Measurements from ENCODE around the gene GAS2L1.

GAS2L1 gene

GRCh38 chr22:29311464-29312217 is 5.2 kb downstream of the GAS2L1 start:
- no peak for DNase-seq (ENCODE audit: low spot score)
- POLR2A ChIA-PET (ENCODE audit: low non-redundant PET): no interaction called here
- CTCF ChIA-PET: interaction anchor here (0.6 kb wide), 1 partner anchor 10 kb away, joined by 3 read pairs; no protein-coding TSS in a partner anchor
- TF ChIP-seq CTCF (conservative IDR thresholded peaks at IDR 0.05; ENCODE audit: low read depth): no peak
- peak overlapping the region; percentile 94 for H3K27ac ChIP-seq

GRCh38 chr22:29312218-29313125 is 6.0 kb downstream of the GAS2L1 start:
- DNase-seq (ENCODE audit: low spot score): no peak
- TF ChIP-seq CTCF (conservative IDR thresholded peaks at IDR 0.05; ENCODE audit: low read depth): no peak
- POLR2A ChIA-PET (ENCODE audit: low non-redundant PET): no interaction called here

DNA sequence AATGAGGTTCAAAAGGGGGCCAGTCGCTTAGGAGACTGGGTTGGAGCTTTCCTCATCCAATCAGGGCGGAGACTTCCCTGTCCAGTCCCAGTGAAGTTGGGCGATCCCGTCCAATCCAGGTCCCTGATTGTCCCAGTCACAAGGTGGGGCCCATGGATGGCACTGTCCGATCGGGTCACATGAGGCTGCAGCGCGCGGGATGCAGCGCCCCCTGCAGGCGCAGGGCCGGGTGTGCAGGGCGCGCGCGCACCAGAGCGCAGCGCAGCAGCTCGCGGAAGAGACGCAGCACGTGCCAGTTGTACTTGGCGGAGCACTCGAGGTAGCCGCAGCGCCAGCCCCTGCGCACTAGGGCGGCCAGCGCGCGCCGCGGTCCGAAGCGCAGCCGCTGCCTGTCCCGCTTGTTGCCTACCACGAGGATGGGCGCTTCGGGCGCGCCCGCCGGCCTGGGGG is 6.7 kb downstream of the GAS2L1 start:
- no peak overlapping the region for H3K27ac ChIP-seq
- CTCF ChIA-PET: interaction anchor here (0.6 kb wide), 1 partner anchor 9 kb away, joined by 5 read pairs; no protein-coding TSS in a partner anchor
- DNase-seq (ENCODE audit: low spot score): no peak
- POLR2A ChIA-PET (ENCODE audit: low non-redundant PET): no interaction called here
- TF ChIP-seq CTCF (conservative IDR thresholded peaks at IDR 0.05; ENCODE audit: low read depth): peak; percentile 48

More at GRCh38 chr22:29312218-29313125, 6.0 kb downstream of the GAS2L1 start:
- peak overlapping the region; percentile 94; the same call in 1 of the 2 replicates for H3K27ac ChIP-seq
- CTCF ChIA-PET: interaction anchor here (0.5 to 0.6 kb wide), 3 partner anchors 10 to 1199 kb away, joined by 3 to 7 read pairs (median 5); no protein-coding TSS in a partner anchor

DNA sequence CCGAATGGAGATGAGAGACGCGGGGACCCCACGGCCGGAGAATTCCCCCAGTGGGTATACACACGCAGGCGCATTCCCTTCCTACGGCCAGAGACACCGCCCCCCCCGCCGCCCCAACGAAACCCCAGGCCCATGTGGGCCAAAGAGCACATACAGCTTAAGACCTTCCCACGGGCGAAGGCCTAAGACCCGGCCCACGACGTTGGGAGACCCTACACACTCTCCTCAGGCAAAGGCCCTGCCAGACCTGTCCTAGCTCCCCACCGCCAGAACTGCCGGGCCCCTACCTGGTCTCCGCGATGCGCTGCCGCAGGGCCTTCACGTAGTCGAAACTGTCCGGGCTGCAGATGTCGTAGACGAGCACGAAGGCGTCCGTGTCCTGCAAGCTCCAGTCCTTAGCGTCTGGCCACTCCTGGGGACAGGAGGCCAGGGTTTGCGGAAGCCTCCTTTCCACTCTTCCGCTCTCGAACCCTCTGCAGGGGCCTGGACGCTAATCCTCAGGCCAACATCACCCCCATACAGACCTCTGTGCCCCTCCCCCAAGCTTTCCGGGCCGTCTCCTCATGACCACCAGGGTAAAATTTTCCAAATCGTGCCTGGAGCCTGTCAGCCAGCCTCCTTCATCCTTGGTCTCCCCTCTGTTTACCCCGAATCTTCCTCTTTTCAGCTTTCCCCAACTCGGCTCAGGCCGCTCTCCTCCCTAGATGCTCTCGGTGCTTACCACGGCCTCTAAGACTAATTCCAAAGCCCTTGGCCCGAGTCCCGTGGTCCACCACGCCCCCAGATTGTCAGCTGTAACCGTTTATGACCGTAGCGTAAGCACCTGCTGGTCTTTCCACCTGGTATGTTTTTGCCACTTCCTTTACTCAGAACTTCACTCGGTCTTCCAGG is 7.4 kb downstream of the GAS2L1 start:
- DNase-seq (ENCODE audit: low spot score): no peak
- no peak for TF ChIP-seq CTCF (conservative IDR thresholded peaks at IDR 0.05; ENCODE audit: low read depth)
- CTCF ChIA-PET: interaction anchor here (0.7 kb wide), 1 partner anchor 46 kb away, joined by 7 read pairs; no protein-coding TSS in a partner anchor
- no peak overlapping the region for H3K27ac ChIP-seq
- POLR2A ChIA-PET (ENCODE audit: low non-redundant PET): no interaction called here

DNA sequence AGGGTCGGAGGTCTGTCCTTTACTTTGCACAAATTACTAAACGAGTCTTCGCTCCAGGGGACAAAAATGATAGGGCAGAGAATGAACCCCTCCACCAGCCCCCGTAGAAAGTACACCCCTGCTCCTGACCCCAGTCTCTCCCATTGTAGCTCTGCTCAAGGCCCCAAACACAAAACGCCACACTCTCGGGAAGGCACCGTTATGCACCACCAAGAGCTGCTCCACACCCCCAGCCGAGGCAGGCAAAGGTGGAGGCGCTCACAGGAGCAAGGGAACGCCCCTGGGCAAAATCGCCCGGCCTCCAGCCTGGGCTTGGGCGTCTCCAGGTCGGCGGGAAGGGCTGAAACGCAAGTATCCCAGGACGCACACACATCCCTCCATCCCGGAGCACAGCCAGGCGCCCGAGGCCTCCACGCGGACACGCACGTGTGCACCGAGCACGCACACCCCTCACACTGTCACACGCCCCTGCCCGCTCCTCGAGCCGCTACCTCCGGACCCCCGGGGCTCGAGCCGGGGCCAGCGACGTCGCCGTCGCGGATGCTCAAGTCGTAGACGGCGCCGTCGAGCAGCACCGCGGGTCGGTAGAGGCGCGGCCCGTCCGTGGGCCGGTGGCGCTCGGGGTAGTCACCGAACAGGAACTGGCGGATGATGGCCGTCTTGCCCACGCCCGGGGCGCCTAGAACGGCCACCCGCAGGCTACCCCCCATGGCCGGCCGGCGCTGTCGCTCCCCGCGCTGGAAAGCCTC is 8.3 kb downstream of the GAS2L1 start:
- no peak overlapping the region for H3K27ac ChIP-seq
- DNase-seq (ENCODE audit: low spot score): no peak
- no peak for TF ChIP-seq CTCF (conservative IDR thresholded peaks at IDR 0.05; ENCODE audit: low read depth)
- ChIA-PET CTCF (interaction anchor here (0.7 kb wide), 1 partner anchor 45 kb away, joined by 7 read pairs; no protein-coding TSS in a partner anchor), POLR2A (ENCODE audit: low non-redundant PET) (no interaction called here)
